HepG2 (cell line): ENCODE measurements around the gene UPF3B. TPM values are rescaled to one million over a fixed set of nuclear protein-coding genes. Genes with fewer than 3 reads are reported as not detected.

Source experiments
- ARID5B ChIP-seq: IDR thresholded peaks from 2 replicates; pipeline ENCODE4 v1.4.0; 2020; ENCODE audit warnings: mild to moderate bottlenecking, missing genetic modification reagents
- ATF4 ChIP-seq, 2 experiments: fragments of 450-650 bp in 1 of 2; sonication (generic) in 1 of 2; formaldehyde crosslinking; IDR thresholded peaks; 2 replicates each; pipeline versions ENCODE4 v1.5.0 to v1.8.0; 2020 to 2022; ENCODE audit warnings: mild to moderate bottlenecking in 1 of 2, missing genetic modification reagents in 1 of 2
- CENPX ChIP-seq: sonication (generic); formaldehyde crosslinking; IDR thresholded peaks from 2 replicates; pipeline ENCODE4 v1.9.0; 2021; ENCODE audit warnings: mild to moderate bottlenecking, missing genetic modification reagents, moderate library complexity
- CREM ChIP-seq, 2 experiments: sonication (generic) in 1 of 2; formaldehyde crosslinking in 1 of 2; IDR thresholded peaks; 2 replicates each; pipeline versions ENCODE4 v1.4.0 to v1.6.1; 2016 to 2020; ENCODE audit warnings: antibody characterized with exemption in 1 of 2, mild to moderate bottlenecking in 1 of 2, missing genetic modification reagents in 1 of 2
- DPF2 ChIP-seq: sonication (generic); formaldehyde crosslinking; IDR thresholded peaks from 2 replicates; pipeline ENCODE4 v1.4.0; 2020; ENCODE audit warnings: mild to moderate bottlenecking, low read depth, missing genetic modification reagents, borderline replicate concordance
- FIP1L1 ChIP-seq: fragments of 200-400 bp; formaldehyde crosslinking; IDR thresholded peaks from 2 replicates; pipeline ENCODE4 v1.6.1; 2018; ENCODE audit warnings: low read depth, mild to moderate bottlenecking, low read length, moderate library complexity, borderline replicate concordance; ENCODE audit not compliant: insufficient read depth
- GFI1 ChIP-seq: sonication (generic); formaldehyde crosslinking; IDR thresholded peaks from 2 replicates; pipeline ENCODE4 v1.5.0; 2020; ENCODE audit warnings: missing genetic modification reagents, mild to moderate bottlenecking, borderline replicate concordance
- HDAC2 ChIP-seq: sonication (generic); formaldehyde crosslinking; IDR thresholded peaks from 2 replicates; pipeline ENCODE4 v1.4.0; 2020; ENCODE audit warnings: missing genetic modification reagents
- HOXA5 ChIP-seq: sonication (generic); formaldehyde crosslinking; IDR thresholded peaks from 2 replicates; pipeline ENCODE4 v1.4.0; 2020; ENCODE audit warnings: missing genetic modification reagents
- MYC ChIP-seq: sonication (generic); formaldehyde crosslinking; IDR thresholded peaks from 2 replicates; pipeline ENCODE4 v1.9.0; 2021; ENCODE audit warnings: missing genetic modification reagents, borderline replicate concordance
- NR0B2 ChIP-seq: sonication (generic); formaldehyde crosslinking; IDR thresholded peaks from 2 replicates; pipeline ENCODE4 v1.4.0; 2020; ENCODE audit warnings: mild to moderate bottlenecking, missing genetic modification reagents
- PREB ChIP-seq: sonication (generic); formaldehyde crosslinking; IDR thresholded peaks from 2 replicates; pipeline ENCODE4 v1.4.0; 2020; ENCODE audit warnings: missing genetic modification reagents
- SALL2 ChIP-seq: sonication (generic); formaldehyde crosslinking; IDR thresholded peaks from 2 replicates; pipeline ENCODE4 v1.8.1; 2023; ENCODE audit warnings: mild to moderate bottlenecking, missing genetic modification reagents, inconsistent platforms
- SPEN ChIP-seq: sonication (generic); formaldehyde crosslinking; IDR thresholded peaks from 2 replicates; pipeline ENCODE4 v1.5.1; 2020; ENCODE audit warnings: low read depth, mild to moderate bottlenecking, missing genetic modification reagents
- TCF7 ChIP-seq: sonication (generic); IDR thresholded peaks from 2 replicates; pipeline ENCODE4 v1.6.1; 2016; ENCODE audit warnings: antibody characterized with exemption, low read depth
- ZBTB3 ChIP-seq: sonication (generic); formaldehyde crosslinking; IDR thresholded peaks from 2 replicates; pipeline ENCODE4 v1.4.0; 2020; ENCODE audit warnings: low read depth, mild to moderate bottlenecking, moderate library complexity, missing genetic modification reagents, borderline replicate concordance
- ZC3H4 ChIP-seq: sonication (generic); formaldehyde crosslinking; IDR thresholded peaks from 2 replicates; pipeline ENCODE4 v1.4.0; 2020; ENCODE audit warnings: missing genetic modification reagents, borderline replicate concordance
- ZFAT ChIP-seq: sonication (generic); formaldehyde crosslinking; conservative IDR thresholded peaks from 2 replicates; pipeline ENCODE4 v1.8.1; 2023; ENCODE audit warnings: missing genetic modification reagents, inconsistent platforms
- ZFP1 ChIP-seq: IDR thresholded peaks from 2 replicates; pipeline ENCODE4 v1.6.1; 2016
- ZNF10 ChIP-seq: sonication (generic); formaldehyde crosslinking; IDR thresholded peaks from 2 replicates; pipeline ENCODE4 v1.4.0; 2020; ENCODE audit warnings: mild to moderate bottlenecking, low read depth, missing genetic modification reagents, borderline replicate concordance
- ZNF441 ChIP-seq: sonication (generic); formaldehyde crosslinking; IDR thresholded peaks from 2 replicates; pipeline ENCODE4 v1.7.0; 2021; ENCODE audit warnings: missing genetic modification reagents, borderline replicate concordance
- ZNF580 ChIP-seq: IDR thresholded peaks from 2 replicates; pipeline ENCODE4 v1.6.1; 2016; ENCODE audit warnings: low read depth, borderline replicate concordance
- ZNF691 ChIP-seq: sonication (generic); formaldehyde crosslinking; IDR thresholded peaks from 2 replicates; pipeline ENCODE4 v1.4.0; 2020; ENCODE audit warnings: missing genetic modification reagents, low read depth, mild to moderate bottlenecking, borderline replicate concordance
- polyA plus RNA-seq, 8 experiments: library from polyadenylated mRNA; depleted of rRNA in 3 of 8; stranded (reverse) in 7 of 8; unstranded in 1 of 8; fragments of >200 nt; fragmentation: Illumina TruSeq in 4 of 8; extraction: Trizol in 4 of 8; gene quantifications; 2 replicates each; pipeline versions ENCODE4 v1.2.1 to v1.2.3, GENCODE V29; 2011 to 2016; ENCODE audit warnings: low read depth in 4 of 8, missing spikeins in 1 of 8, mixed read lengths in 1 of 8; ENCODE audit not compliant: insufficient read depth in 1 of 8
- total RNA-seq, 5 experiments: library from RNA; depleted of rRNA; stranded (reverse); fragments of >200 nt; fragmentation: Illumina TruSeq; extraction: Trizol; gene quantifications; 2 replicates each; pipeline ENCODE4 v1.2.3, GENCODE V29; 2016; ENCODE audit warnings: low read depth in 1 of 5

UPF3B gene
- total and polyA plus RNA-seq, 2 of the 13 experiments (the other 11 are each of a cell fraction or from before 2014, with no cell fraction given): 5.2 to 7.2 TPM

GRCh38 chrX:119826399-119826959 is 26.3 kb downstream of the UPF3B start (continued):
- TF ChIP-seq ZNF691 (no peak), ZNF580 (CRISPR knock-in tag) (no peak), DPF2 (CRISPR knock-in tag) (no peak), ZNF441 (CRISPR knock-in tag) (no peak), ZBTB3 (CRISPR knock-in tag) (no peak), FIP1L1 (no peak), TCF7 (no peak), SPEN (no peak), MYC (CRISPR knock-in tag) (no peak), PREB (CRISPR knock-in tag) (no peak), HOXA5 (CRISPR knock-in tag) (no peak), ZFAT (CRISPR knock-in tag) (no peak), ZFP1 (CRISPR knock-in tag) (no peak), ZC3H4 (CRISPR knock-in tag) (no peak), NR0B2 (CRISPR knock-in tag) (no peak), ARID5B (CRISPR knock-in tag) (peak; percentile 54), SALL2 (CRISPR knock-in tag) (no peak), GFI1 (no peak), ZNF10 (no peak), CENPX (CRISPR knock-in tag) (no peak), HDAC2 (CRISPR knock-in tag) (no peak), ATF4 (CRISPR knock-in tag; IDR thresholded peaks at IDR 0.05) (no peak), CREM (IDR thresholded peaks at IDR 0.05) (peak; percentile 49), CREM (CRISPR knock-in tag; IDR thresholded peaks at IDR 0.05) (no peak)
